Heart right ventricle (tissue), 16 donors: Measurements from ENCODE around the gene SLIT3. TPM values are rescaled to one million over a fixed set of nuclear protein-coding genes. Genes with fewer than 3 reads are reported as not detected.
A peak's percentile ranks its signal among the peaks of the same experiment; 100 is the strongest.

Experiments used
- ATAC-seq, 8 donors: fragments of 200-7000 bp; cut with Tn5 transposase; one replicate each; pipeline ENCODE4 v1.9.1; 2020; ENCODE audit warnings: mild to moderate bottlenecking in 8 of 8, moderate library complexity in 8 of 8, moderate number of reproducible peaks in 1 of 8
- DNase-seq, 2 donors: peaks; one replicate each; pipeline ENCODE4 v3.0.0-alpha.2; 2020
- H3K27ac ChIP-seq, 10 donors: fragments of 200-600 bp; sonication (generic) in 2 of 10; one replicate each; pipeline versions ENCODE4 v1.5.0 to v1.8.0; 2020 to 2022; ENCODE audit warnings: mild to moderate bottlenecking in 3 of 10
- H3K27me3 ChIP-seq, 7 donors: fragments of 200-600 bp; one replicate each; pipeline ENCODE4 v1.8.0; 2021 to 2022; ENCODE audit warnings: mild to moderate bottlenecking in 2 of 7
- H3K36me3 ChIP-seq, 9 donors: fragments of 200-600 bp; sonication (generic) in 1 of 9; one replicate each; pipeline versions ENCODE4 v1.5.0 to v1.8.0; 2020 to 2022; ENCODE audit warnings: mild to moderate bottlenecking in 2 of 9
- H3K4me1 ChIP-seq, 9 donors: fragments of 200-600 bp; sonication (generic) in 1 of 9; one replicate each; pipeline versions ENCODE4 v1.5.0 to v1.8.0; 2020 to 2022; ENCODE audit warnings: mild to moderate bottlenecking in 4 of 9
- H3K4me3 ChIP-seq, 10 donors: fragments of 200-600 bp; sonication (generic) in 2 of 10; one replicate each; pipeline versions ENCODE4 v1.5.0 to v1.8.0; 2020 to 2022; ENCODE audit warnings: mild to moderate bottlenecking in 7 of 10, moderate library complexity in 2 of 10
- H3K9me3 ChIP-seq, 11 donors: fragments of 200-600 bp in 10 of 11; sonication (generic) in 2 of 11; one replicate each; pipeline versions ENCODE4 v1.5.0 to v1.8.0; 2013 to 2022; ENCODE audit warnings: mild to moderate bottlenecking in 2 of 11, control low read depth in 1 of 11, moderate library complexity in 1 of 11
- WGBS, 2 donors: extraction: QIAGEN DNeasy Blood & Tissue Kit; methylation state at CpG; one replicate each; pipeline ENCODE4 v1.1.7; 2013; ENCODE audit warnings: inconsistent platforms in 1 of 2; 5-methylcytosine and 5-hydroxymethylcytosine counted together
- intact Hi-C, 10 donors: fragments of 100-400 bp; cut with DNase I; formaldehyde crosslinking; loops; one replicate each; pipeline versions ENCODE4 v1.11.1 to v1.14.2; 2022
- polyA plus RNA-seq, 2 donors: library from polyadenylated mRNA; stranded (reverse); fragments of 200-250 nt; gene quantifications; one replicate each; pipeline ENCODE4 v1.2.3, GENCODE V29; 2013
- total RNA-seq, 10 donors: library from RNA; stranded (reverse); fragmentation: NEBNext Ultra II Directional in 3 of 10; extraction: Animal tissue kit (Norgen Biotek cat#: 25700) in 3 of 10; gene quantifications; one replicate each; pipeline versions ENCODE4 v1.2.1 to v1.2.4, GENCODE V29; 2021 to 2023
- TF ChIP-seq, protein P1 (sequence below), 9 donors: fragments of 200-600 bp; sonication (generic) in 2 of 9; IDR thresholded peaks; one replicate each; pipeline versions ENCODE4 v1.5.0 to v1.8.0; 2021 to 2022; ENCODE audit warnings: antibody characterized with exemption in 9 of 9, mild to moderate bottlenecking in 5 of 9, moderate library complexity in 1 of 9
- donor health status: Arrhythmogenic right ventricular cardiomyopathy.
- donor health status: ischemic (EF 13 %, LVEDD 7.1; RV severe dilation, severe dysfunction).
- donor health status: healthy with polysubstance abuse.
- donor health status: DM: no; HTN: yes; CAD: no.
- donor health status: DM: no; HTN: no; CAD: no.
- donor health status: ischemic (EF 25% LVEDD 6.9; RV normal size, moderate dysfunction).
- donor health status: ischemic (EF 25% LVEDD 5.7; RV mildly dilated, moderate dysfunction).
- donor health status: healthy.
- donor health status: DM: yes; HTN: yes; CAD: no.
- donor health status: Ischemic cardiomyopathy.
- donor health status: ischemic (EF 35%, LVEDD 5.7; RV mildly dilated, moderate dysfunction).
- donor health status: nonischemic (EF 11% LVEDD 7.7; RV severe dilation, severe dysfunction).
- donor health status: DM: yes; HTN: yes; CAD: no.
- donor health status: PGD.
- donor health status: ischemic (EF 29% LVEDD 5.4; RV normal size, mild dysfunction).
- donor health status: nonischemic (EF 23%, LVEDD 6.1; RV moderate dilation, normal function).

SLIT3 gene
- total and polyA plus RNA-seq, 12 donors: 2.0 to 29.2 (median 12.1) TPM

DNA sequence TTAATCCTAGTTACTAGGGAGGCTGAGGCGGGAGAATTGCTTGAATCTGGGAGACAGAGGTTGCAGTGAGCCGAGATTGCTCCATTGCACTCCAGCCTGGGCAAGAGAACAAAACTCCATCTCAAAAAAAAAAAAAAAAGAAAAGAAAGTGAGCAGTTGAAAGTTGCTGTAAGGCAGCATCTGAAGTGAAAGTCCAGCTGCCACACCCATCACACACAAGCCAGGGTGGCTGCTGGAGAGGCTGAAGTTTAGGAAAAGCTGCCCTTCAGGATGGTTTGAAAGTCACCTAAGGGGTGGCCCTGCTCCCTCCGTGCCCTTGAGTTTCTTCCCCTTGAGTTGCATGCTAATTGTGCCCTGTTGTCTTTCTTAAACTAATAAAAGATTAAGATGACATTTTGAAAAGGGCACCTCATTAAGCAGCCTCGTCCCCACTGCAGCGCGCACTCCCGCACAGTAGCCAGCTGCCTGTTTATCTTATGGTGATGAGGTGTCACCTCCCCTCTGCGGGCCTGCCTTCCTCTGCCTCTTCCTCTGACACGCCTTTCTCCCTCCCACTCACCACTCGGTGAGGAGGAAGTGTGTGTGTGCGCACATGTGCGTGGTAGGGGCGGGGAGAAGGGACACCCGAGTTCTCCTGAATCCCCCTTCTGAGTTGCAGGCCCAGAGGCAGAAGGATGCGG lies 617.6 kb downstream of the SLIT3 start:
- Histone ChIP-seq H3K27me3 (no peaks in the 10 kb centered on the region), H3K9me3 (no peaks in the 10 kb centered on the region), H3K27ac (no peak overlapping the region), H3K36me3 (no peaks in the 10 kb centered on the region), H3K4me1 (peaks cover 0 to 42% (median 26%) of the 10 kb centered on the region in 9 donors), H3K4me3 (no peak overlapping the region)
- WGBS, 2 donors: 66 to 68% methylated on average over 15 of the region's 15 CpGs
- DNase-seq: no peak
- ATAC-seq: no peak
- TF ChIP-seq, protein P1, sequence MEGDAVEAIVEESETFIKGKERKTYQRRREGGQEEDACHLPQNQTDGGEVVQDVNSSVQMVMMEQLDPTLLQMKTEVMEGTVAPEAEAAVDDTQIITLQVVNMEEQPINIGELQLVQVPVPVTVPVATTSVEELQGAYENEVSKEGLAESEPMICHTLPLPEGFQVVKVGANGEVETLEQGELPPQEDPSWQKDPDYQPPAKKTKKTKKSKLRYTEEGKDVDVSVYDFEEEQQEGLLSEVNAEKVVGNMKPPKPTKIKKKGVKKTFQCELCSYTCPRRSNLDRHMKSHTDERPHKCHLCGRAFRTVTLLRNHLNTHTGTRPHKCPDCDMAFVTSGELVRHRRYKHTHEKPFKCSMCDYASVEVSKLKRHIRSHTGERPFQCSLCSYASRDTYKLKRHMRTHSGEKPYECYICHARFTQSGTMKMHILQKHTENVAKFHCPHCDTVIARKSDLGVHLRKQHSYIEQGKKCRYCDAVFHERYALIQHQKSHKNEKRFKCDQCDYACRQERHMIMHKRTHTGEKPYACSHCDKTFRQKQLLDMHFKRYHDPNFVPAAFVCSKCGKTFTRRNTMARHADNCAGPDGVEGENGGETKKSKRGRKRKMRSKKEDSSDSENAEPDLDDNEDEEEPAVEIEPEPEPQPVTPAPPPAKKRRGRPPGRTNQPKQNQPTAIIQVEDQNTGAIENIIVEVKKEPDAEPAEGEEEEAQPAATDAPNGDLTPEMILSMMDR (IDR thresholded peaks at IDR 0.05): no peak
- intact Hi-C loops: loop anchor here in 6 of 10 donors (5.0 to 10.0 kb wide), 5 partner anchors 619 to 901 kb away; partner anchors contain the start of genes SLIT3 (in 4 of the 6) and SPDL1 (in 1 of the 6)

DNA sequence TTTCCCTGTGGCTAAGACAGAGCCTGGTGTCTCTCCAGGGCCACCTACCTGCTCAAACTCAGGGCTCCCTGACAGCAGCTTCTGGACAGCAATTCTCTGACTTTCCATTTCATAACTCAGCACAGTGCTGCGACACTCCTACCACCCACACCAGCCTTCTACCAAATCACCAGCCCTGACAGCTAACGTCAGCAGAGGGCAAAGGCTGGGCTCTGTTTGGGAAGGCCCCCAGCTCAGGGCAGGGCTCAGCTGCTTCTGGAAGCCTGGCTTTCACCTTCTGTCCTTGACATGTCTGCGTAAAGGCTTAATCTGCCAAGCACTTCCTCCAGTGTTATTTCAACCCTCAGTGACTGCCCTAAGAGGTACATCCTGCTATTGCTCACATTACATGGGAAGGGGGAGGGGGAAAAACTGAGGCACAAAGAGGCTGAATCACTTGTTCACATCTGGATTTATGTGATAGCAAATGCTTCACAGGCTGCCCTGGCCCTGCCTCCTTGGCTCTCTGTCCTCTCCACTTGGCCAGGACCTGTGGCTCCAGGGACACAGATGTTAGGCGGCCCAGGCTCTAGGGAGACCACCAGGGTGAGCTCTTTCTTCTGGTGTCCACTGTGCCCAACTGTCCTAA lies 619.3 kb downstream of the SLIT3 start:
- WGBS, 2 donors: 28 to 37% methylated on average over 4 of the region's 4 CpGs
- Histone ChIP-seq H3K27ac (peak overlapping the region in 9 of 10 donors; percentile 22 to 74 (median 58)), H3K9me3 (no peaks in the 10 kb centered on the region), H3K4me3 (no peak overlapping the region), H3K4me1 (peaks cover 0 to 42% (median 26%) of the 10 kb centered on the region in 9 donors), H3K27me3 (no peaks in the 10 kb centered on the region), H3K36me3 (no peaks in the 10 kb centered on the region)
- DNase-seq: peak; percentile 53 to 56
- intact Hi-C loops: loop anchor here in 6 of 10 donors (5.0 to 10.0 kb wide), 5 partner anchors 621 to 903 kb away; partner anchors contain the start of genes SLIT3 (in 4 of the 6) and SPDL1 (in 1 of the 6)
- peak; percentile 45 to 94 (median 84) for ATAC-seq
- TF ChIP-seq, protein P1 (IDR thresholded peaks at IDR 0.05): peak in 1 of 9 donors; percentile 15

DNA sequence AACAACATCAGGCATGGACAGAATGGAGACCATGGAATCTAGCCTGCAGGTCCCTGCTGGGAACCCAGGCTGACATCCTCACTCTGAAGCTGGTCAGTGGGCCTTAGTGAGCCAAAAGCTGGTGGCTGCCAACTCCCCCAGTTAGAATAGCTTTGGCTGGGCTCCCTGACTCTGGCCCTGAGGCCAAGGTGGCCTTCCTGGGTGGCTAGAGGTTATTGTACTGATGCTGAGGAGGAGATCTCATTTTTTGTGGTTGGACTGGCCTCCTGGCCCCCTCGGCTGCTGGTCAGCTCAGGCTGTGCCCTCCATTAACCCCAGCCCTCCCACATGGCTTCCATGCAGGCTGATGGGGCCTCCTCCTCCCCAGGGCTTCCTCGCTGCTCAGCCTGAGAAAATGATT lies 620.5 kb downstream of the SLIT3 start:
- 74 to 76% methylated on average over 2 of the region's 2 CpGs for WGBS, 2 donors

DNA sequence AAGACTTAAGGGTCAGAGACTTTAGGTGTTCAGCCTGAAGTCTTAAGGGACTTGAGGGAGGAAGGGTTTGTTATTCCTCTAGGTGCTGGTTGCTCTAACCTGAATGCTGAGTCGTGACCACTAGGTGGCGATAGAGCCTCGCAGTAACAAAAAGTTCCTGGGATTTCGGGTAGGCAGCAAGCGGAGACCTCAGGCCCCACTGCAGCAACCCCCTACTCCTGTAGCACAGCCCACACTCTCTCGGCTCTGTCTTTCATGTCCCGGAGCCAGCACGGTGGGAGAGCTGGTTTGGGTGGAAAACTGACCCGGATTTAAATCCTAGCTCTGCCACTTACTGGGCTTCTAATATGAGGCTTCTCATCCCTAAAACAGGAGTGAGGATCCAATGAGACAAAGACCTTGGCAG lies 621.4 kb downstream of the SLIT3 start:
- TF ChIP-seq, protein P1 (IDR thresholded peaks at IDR 0.05): peak; percentile 86 to 95 (median 90)
- peaks cover 0 to 42% (median 26%) of the 10 kb centered on the region in 9 donors for H3K4me1 ChIP-seq
- 5 to 6% methylated on average over 9 of the region's 9 CpGs for WGBS, 2 donors
- H3K27ac ChIP-seq: no peak overlapping the region
- no peaks in the 10 kb centered on the region for H3K27me3 ChIP-seq
- intact Hi-C loops: loop anchor here in 5 of 10 donors (2.0 to 10.0 kb wide), 5 partner anchors 623 to 905 kb away; partner anchors contain the start of genes SLIT3 (in 2 of the 5) and SPDL1 (in 2 of the 5)
- ATAC-seq (peak; percentile 22 to 67 (median 52)), DNase-seq (peak; percentile 49 to 72)
- no peaks in the 10 kb centered on the region for H3K36me3 ChIP-seq
- no peak overlapping the region for H3K4me3 ChIP-seq
- no peaks in the 10 kb centered on the region for H3K9me3 ChIP-seq

More for the DNA sequence above, 620.5 kb downstream of the SLIT3 start:
- peak overlapping the region in 2 of 10 donors; percentile 25 to 58 for H3K27ac ChIP-seq
- peaks cover 0 to 42% (median 26%) of the 10 kb centered on the region in 9 donors for H3K4me1 ChIP-seq
- ATAC-seq (peak in 3 of 8 donors; percentile 10 to 22 (median 19)), DNase-seq (no peak)
- H3K27me3 ChIP-seq: no peaks in the 10 kb centered on the region
- intact Hi-C loops: loop anchor here in 6 of 10 donors (5.0 to 10.0 kb wide), 5 partner anchors 622 to 904 kb away; partner anchors contain the start of genes SLIT3 (in 4 of the 6) and SPDL1 (in 1 of the 6)
- H3K4me3 ChIP-seq: no peak overlapping the region
- no peaks in the 10 kb centered on the region for H3K9me3 ChIP-seq
- TF ChIP-seq, protein P1 (IDR thresholded peaks at IDR 0.05): no peak
- no peaks in the 10 kb centered on the region for H3K36me3 ChIP-seq
